ENCODE data around the gene GATAD2B.

GATAD2B gene

GRCh38 chr1:153922972-153923925 is at the start of gene GATAD2B:
TSS of gene GATAD2B (minus strand) at chr1:153922972. CDS start at chr1:153828347, 94,625 bp downstream.
- DNase-seq = peak; percentile 100

GRCh38 chr1:153970346-153970745 is 47.6 kb upstream of the GATAD2B start:
- DNase-seq = no peak

- DNase-seq = no peak
Measured at GRCh38 chr1:153968972-153969371, 46.2 kb upstream of the GATAD2B start.

- no peak for DNase-seq
Measured at GRCh38 chr1:153968408-153968807, 45.6 kb upstream of the GATAD2B start.

GRCh38 chr1:153968000-153968363 is 45.2 kb upstream of the GATAD2B start:
- no peak for DNase-seq

GRCh38 chr1:153967107-153967999 is 44.6 kb upstream of the GATAD2B start, which contains the start of gene CREB3L4:
TSS of gene CREB3L4 (plus strand) at chr1:153967902. CDS start at chr1:153968526, 624 bp downstream.
- peak; percentile 99 for DNase-seq

- DNase-seq = no peak
Measured at GRCh38 chr1:153963850-153964331, 41.1 kb upstream of the GATAD2B start.

GRCh38 chr1:153963030-153963849 is 40.5 kb upstream of the GATAD2B start, which contains the start of gene SLC39A1:
TSS of gene SLC39A1 (minus strand) at chr1:153963537. CDS start at chr1:153962715, 822 bp downstream.
- peak; percentile 95 for DNase-seq

- DNase-seq = no peak
Measured at GRCh38 chr1:153962088-153963029, 39.6 kb upstream of the GATAD2B start.

GRCh38 chr1:153961421-153961820 is 38.6 kb upstream of the GATAD2B start:
- no peak for DNase-seq

GRCh38 chr1:153960206-153960605 is 37.4 kb upstream of the GATAD2B start:
- no peak for DNase-seq

- DNase-seq = no peak
Measured at GRCh38 chr1:153959454-153959853, 36.7 kb upstream of the GATAD2B start.

- no peak for DNase-seq
Measured at GRCh38 chr1:153958961-153959260, 36.1 kb upstream of the GATAD2B start.

- DNase-seq = peak; percentile 98
Measured at GRCh38 chr1:153958111-153958960, 35.6 kb upstream of the GATAD2B start, which contains the start of gene CRTC2. TSS of gene CRTC2 (minus strand) at chr1:153958612. CDS start at chr1:153958497, 115 bp downstream.

GRCh38 chr1:153957744-153958110 is 35.0 kb upstream of the GATAD2B start:
- no peak for DNase-seq

GRCh38 chr1:153956997-153957715 is 34.4 kb upstream of the GATAD2B start:
- DNase-seq = no peak

GRCh38 chr1:153954826-153955225 is 32.1 kb upstream of the GATAD2B start:
- DNase-seq = no peak

GRCh38 chr1:153953859-153954365 is 31.1 kb upstream of the GATAD2B start:
- DNase-seq = no peak

GRCh38 chr1:153951801-153952200 is 29.0 kb upstream of the GATAD2B start:
- DNase-seq = no peak
